Osteoblast (primary cell): Measurements from ENCODE around the gene COL25A1. TPM values are rescaled to one million over a fixed set of nuclear protein-coding genes. Genes with fewer than 3 reads are reported as not detected.

ENCODE experiments used
- DNase-seq: peaks from one replicate; pipeline ENCODE4 v3.0.0; 2011; ENCODE audit warnings: low spot score, mixed read lengths; ENCODE audit not compliant: insufficient read length; ENCODE audit errors: missing footprints
- H2AFZ ChIP-seq: 2 replicates; pipeline ENCODE4 v1.6.0; 2011; ENCODE audit warnings: mild to moderate bottlenecking, low read length
- H3K27ac ChIP-seq: 2 replicates; pipeline ENCODE4 v1.5.1; 2011; ENCODE audit warnings: mild to moderate bottlenecking, low read depth, low read length, moderate library complexity
- H3K27me3 ChIP-seq: 2 replicates; pipeline ENCODE4 v1.6.0; 2012; ENCODE audit warnings: mild to moderate bottlenecking, control low read depth, inconsistent platforms, low read length, moderate library complexity; ENCODE audit not compliant: insufficient read depth
- H3K36me3 ChIP-seq: 2 replicates; pipeline ENCODE4 v1.5.1; 2011; ENCODE audit warnings: mild to moderate bottlenecking, low read length, control low read depth, moderate library complexity; ENCODE audit not compliant: insufficient read depth
- H3K4me1 ChIP-seq: 2 replicates; pipeline ENCODE4 v1.5.1; 2011; ENCODE audit warnings: mild to moderate bottlenecking, low read length, control low read depth, moderate library complexity; ENCODE audit not compliant: insufficient read depth
- H3K4me2 ChIP-seq: 2 replicates; pipeline ENCODE4 v1.6.0; 2011; ENCODE audit warnings: mild to moderate bottlenecking, low read length; ENCODE audit not compliant: insufficient read depth
- H3K4me3 ChIP-seq: fragments of 200-600 bp; sonication (generic); 3 replicates; pipeline ENCODE4 v1.5.1; 2012; ENCODE audit warnings: mild to moderate bottlenecking, low read length, inconsistent platforms; ENCODE audit not compliant: insufficient read depth
- H3K79me2 ChIP-seq: 2 replicates; pipeline ENCODE4 v1.6.0; 2012; ENCODE audit warnings: mild to moderate bottlenecking, low read length, control low read depth, inconsistent platforms; ENCODE audit not compliant: insufficient read depth
- H3K9me3 ChIP-seq: 2 replicates; pipeline ENCODE4 v1.5.1; 2011; ENCODE audit warnings: low read depth, low read length, control low read depth
- H4K20me1 ChIP-seq: 2 replicates; pipeline ENCODE4 v1.6.0; 2012; ENCODE audit warnings: mild to moderate bottlenecking, low read length, control low read depth; ENCODE audit not compliant: insufficient read depth
- total RNA-seq: library from RNA; depleted of rRNA; stranded (reverse); fragments of >200 nt; gene quantifications from 2 replicates; pipeline ENCODE4 v1.2.3, GENCODE V29; 2012
- TF ChIP-seq, protein P1 (sequence below): IDR thresholded peaks from 2 replicates; pipeline ENCODE4 v1.5.1; 2011; ENCODE audit warnings: mild to moderate bottlenecking, low read depth, low read length, moderate library complexity; ENCODE audit errors: extremely low read depth

Gene COL25A1
- total RNA-seq, 1 donor = 1.4 TPM

DNA sequence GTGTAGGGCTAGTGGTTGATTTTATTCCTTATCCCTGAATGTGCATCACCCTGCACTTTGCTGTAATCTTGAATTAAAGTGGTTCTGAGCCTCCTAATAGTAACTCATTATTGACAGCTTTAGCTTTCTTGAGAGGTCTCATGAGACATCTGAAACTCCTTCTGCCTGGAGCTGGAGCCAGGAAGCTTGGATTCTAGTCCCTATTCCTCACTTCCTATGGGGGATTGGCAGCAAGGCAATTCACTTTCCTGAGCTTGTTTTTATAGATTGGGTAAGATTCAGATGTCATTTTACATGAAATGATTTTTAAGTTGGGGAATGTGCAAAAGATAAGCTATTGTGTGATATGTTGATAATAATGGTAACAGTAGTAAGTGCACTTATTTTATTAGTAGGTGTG lies 522.5 kb downstream of the COL25A1 start:
- Histone ChIP-seq H3K36me3 (no peaks in the 10 kb centered on the region), H3K9me3 (no peaks in the 10 kb centered on the region), H2AFZ (no peak overlapping the region), H3K27ac (no peak overlapping the region), H3K4me2 (no peak overlapping the region), H3K4me3 (no peak overlapping the region), H3K79me2 (no peaks in the 10 kb centered on the region), H4K20me1 (no peaks in the 10 kb centered on the region), H3K4me1 (no peaks in the 10 kb centered on the region), H3K27me3 (peaks cover 4% of the 10 kb centered on the region)
- TF ChIP-seq, protein P1, sequence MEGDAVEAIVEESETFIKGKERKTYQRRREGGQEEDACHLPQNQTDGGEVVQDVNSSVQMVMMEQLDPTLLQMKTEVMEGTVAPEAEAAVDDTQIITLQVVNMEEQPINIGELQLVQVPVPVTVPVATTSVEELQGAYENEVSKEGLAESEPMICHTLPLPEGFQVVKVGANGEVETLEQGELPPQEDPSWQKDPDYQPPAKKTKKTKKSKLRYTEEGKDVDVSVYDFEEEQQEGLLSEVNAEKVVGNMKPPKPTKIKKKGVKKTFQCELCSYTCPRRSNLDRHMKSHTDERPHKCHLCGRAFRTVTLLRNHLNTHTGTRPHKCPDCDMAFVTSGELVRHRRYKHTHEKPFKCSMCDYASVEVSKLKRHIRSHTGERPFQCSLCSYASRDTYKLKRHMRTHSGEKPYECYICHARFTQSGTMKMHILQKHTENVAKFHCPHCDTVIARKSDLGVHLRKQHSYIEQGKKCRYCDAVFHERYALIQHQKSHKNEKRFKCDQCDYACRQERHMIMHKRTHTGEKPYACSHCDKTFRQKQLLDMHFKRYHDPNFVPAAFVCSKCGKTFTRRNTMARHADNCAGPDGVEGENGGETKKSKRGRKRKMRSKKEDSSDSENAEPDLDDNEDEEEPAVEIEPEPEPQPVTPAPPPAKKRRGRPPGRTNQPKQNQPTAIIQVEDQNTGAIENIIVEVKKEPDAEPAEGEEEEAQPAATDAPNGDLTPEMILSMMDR = no peak
- no peak for DNase-seq

DNA sequence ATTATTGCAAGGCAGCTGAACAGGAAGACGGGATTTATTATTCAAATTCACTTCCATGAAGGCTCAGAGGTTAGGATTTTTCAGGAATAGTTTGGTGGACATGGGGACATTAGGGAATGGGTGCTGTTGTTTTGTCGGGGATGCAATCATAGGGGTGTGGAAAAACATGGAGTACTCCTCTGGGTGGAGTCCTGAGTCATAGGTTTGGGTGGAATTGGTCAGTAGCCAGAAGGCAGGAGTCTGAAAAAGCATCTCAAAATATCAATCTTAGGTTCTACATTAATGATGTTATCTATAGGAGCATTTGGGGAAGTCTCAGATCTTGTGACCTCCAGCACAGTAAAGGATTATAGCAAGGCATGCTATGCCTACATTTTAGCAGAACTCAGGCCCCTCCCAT lies 525.1 kb downstream of the COL25A1 start:
- no peak for DNase-seq
- TF ChIP-seq, protein P1 = no peak

DNA sequence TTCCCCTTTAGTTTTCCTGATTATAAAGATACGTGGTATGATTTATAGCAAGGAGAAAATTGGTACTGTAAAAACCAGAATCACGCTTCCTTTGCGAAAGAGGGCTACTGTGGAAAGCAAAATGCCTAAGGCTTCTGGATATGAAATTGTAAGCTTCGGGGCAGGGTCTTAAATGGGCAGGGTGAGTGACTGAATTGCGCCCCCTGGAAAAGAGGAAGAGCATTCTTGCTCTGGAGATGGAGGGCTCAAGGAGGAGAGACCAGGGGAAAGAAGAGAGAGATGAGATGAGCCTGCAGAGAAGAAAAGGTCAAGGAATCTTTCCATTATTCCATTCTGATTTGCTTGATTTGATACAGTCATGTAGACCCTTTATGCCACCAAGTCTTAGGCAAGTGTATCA lies 526.5 kb downstream of the COL25A1 start:
- peaks cover 4% of the 10 kb centered on the region for H3K27me3 ChIP-seq
- H2AFZ ChIP-seq = no peak overlapping the region
- no peak overlapping the region for H3K4me3 ChIP-seq
- no peaks in the 10 kb centered on the region for H4K20me1 ChIP-seq
- H3K4me1 ChIP-seq = no peaks in the 10 kb centered on the region
- no peak for DNase-seq
- no peaks in the 10 kb centered on the region for H3K9me3 ChIP-seq
- TF ChIP-seq, protein P1 = no peak
- H3K36me3 ChIP-seq = no peaks in the 10 kb centered on the region
- no peak overlapping the region for H3K4me2 ChIP-seq
- H3K79me2 ChIP-seq = no peaks in the 10 kb centered on the region
- no peak overlapping the region for H3K27ac ChIP-seq

More for the DNA sequence above, 525.1 kb downstream of the COL25A1 start:
- Histone ChIP-seq H3K27me3 (peaks cover 4% of the 10 kb centered on the region), H2AFZ (no peak overlapping the region), H3K4me2 (no peak overlapping the region), H4K20me1 (no peaks in the 10 kb centered on the region), H3K9me3 (no peaks in the 10 kb centered on the region), H3K27ac (no peak overlapping the region), H3K79me2 (no peaks in the 10 kb centered on the region), H3K4me3 (no peak overlapping the region), H3K4me1 (no peaks in the 10 kb centered on the region), H3K36me3 (no peaks in the 10 kb centered on the region)

DNA sequence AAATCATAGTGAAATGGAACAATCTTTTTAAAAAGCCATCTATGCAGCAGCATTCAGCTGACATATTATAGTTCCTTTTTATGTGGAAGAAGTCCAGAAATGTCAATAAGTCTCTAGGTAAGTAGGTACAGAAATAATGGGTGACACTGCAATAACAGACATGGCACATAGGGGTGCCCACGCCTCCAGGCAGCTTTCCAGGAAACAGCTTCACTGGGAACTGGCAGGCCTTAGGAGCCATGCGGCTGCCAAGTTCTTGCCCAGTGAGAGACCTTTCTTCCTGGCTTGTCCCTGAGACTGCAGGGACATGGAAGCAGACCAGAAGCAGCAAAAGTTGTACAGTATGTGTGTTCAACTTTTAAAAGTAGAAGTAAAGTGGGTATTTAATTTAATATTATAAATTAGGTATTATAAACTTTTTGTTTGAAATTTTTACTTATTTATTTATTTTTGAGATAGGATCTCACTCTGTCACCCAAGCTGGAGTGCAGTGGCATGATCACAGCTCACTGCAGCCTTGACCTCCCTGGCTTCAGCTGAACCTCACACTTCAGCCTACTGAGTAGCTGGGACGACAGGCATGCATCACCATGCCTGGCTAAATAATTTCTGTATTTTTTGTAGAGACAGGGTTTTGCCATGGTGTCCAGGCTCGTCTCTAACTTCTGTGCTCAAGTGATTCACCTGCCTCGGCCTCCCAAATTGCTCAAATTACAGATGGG lies 527.5 kb downstream of the COL25A1 start:
- Histone ChIP-seq H3K27me3 (peaks cover 4% of the 10 kb centered on the region), H4K20me1 (no peaks in the 10 kb centered on the region), H3K4me1 (no peaks in the 10 kb centered on the region), H3K79me2 (no peaks in the 10 kb centered on the region), H3K36me3 (no peaks in the 10 kb centered on the region), H3K27ac (no peak overlapping the region), H3K4me3 (no peak overlapping the region), H3K4me2 (no peak overlapping the region), H2AFZ (no peak overlapping the region), H3K9me3 (no peaks in the 10 kb centered on the region)
- DNase-seq = no peak
- TF ChIP-seq, protein P1 = no peak
